ENCODE measurements around the gene KDM1B.
"Not testable (repeated sequence)": the region's sequence is repeated elsewhere in the genome, so short reads cannot be mapped to it uniquely, and the experiment has no call there.

Gene KDM1B

DNA sequence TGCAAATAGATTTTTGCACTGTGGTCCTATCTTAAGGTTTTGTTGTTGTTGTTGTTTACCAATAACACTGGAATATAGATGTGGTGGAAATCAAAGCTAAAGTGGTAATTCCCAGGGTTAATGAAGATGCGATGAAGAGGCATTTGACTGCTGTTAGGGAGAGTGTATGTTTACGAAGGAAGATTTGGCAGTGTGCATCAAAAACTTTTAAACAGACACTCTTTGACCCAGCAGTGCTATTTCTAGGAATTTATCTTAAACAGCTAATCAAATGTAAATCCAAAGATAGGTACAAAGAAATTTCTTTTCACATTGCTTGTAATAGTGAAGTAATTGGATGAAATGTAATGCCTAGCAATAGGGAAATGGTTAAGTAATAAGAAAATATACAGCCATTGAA, 34.0 kb downstream of the KDM1B start:
- DNase-seq: no peak

DNA sequence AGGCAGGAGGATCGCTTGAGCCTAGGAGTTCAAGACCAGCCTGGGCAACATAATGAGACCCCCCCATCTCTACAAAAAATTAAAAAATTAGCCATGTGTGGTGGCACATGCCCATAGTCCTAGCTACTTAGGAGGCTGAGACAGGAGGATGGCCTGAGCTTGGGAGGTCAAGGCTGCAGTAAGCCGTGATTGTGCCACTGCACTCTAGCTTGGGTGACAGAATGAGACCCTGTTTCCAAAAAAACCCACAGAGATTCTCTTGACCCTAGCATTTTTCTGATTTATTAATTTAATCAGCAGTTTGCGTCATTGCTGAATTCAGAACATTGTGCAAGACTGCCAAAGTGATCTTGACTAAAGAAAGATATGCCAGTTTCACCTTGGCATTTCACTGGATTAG, 36.8 kb downstream of the KDM1B start:
- DNase-seq: no peak

- DNase-seq: no peak
Measured at GRCh38 chr6:18203786-18204185, 48.6 kb downstream of the KDM1B start.

DNA sequence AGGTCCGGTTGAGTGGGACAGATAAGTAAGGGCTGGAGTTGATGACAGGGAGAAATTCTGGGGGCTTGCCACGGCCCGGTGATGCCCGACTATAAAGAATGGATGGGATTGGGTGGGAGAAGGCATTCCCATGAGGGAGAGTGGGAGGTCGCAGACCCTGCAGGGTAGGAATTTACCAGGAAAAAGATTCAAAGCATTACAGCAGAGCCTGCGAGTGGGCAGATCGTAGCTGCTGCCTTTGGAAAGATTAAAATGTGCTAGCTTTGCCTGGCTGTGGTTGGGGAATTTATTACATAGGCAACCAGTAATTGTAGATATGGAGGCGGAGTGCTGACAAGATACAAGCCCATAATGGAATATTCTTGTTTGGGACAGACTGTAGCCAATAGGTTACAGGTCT, 49.5 kb downstream of the KDM1B start:
- no peak for DNase-seq

DNA sequence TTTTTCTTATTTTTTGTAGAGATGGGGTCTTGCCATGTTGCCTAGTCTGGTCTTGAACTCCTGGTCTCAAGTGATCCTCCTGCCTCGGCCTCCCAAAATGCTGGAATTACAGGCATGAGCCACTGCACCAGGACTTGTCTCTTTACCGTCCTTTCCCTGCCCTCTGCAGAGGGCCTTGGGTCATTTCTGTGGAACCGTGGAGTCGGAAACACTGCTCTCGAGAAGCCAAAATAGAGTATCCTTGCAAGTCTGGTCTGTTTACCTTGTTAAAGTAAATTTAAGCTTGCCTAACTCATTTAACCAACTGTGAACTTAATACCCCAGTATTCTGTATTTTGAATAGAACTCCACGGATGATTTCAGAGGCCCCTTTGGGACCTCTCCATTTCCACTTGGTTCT, 51.4 kb downstream of the KDM1B start:
- DNase-seq: no peak

- DNase-seq: no peak
Measured at GRCh38 chr6:18207438-18207837, 52.2 kb downstream of the KDM1B start.

- DNase-seq: no peak
Measured at GRCh38 chr6:18207949-18208348, 52.7 kb downstream of the KDM1B start.

GRCh38 chr6:18208778-18209177, 53.6 kb downstream of the KDM1B start:
- not testable (repeated sequence) for DNase-seq

- DNase-seq: no peak
Measured at GRCh38 chr6:18209539-18210197, 54.4 kb downstream of the KDM1B start.

GRCh38 chr6:18210707-18211106, 55.5 kb downstream of the KDM1B start:
- no peak for DNase-seq

- peak in 1 of 2 donors; percentile 2 for DNase-seq
Measured at GRCh38 chr6:18211338-18211737, 56.1 kb downstream of the KDM1B start.

DNA sequence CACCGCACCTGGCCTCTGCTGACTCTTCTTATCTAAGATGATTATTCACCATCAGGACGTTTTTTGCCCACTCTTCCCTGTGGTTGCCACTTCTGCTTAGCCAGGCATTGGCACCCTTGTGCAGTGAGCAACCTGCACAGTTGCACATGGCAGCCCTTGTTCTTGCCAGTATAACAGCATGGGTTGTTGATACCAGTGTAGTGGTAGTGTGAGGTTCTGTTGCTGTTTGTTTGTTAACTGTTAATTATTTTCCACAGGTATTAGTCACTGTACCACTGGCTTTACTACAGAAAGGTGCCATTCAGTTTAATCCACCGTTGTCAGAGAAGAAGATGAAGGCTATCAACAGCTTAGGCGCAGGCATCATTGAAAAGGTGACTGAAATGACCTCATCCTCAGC, 57.0 kb downstream of the KDM1B start:
- no peak for DNase-seq

DNA sequence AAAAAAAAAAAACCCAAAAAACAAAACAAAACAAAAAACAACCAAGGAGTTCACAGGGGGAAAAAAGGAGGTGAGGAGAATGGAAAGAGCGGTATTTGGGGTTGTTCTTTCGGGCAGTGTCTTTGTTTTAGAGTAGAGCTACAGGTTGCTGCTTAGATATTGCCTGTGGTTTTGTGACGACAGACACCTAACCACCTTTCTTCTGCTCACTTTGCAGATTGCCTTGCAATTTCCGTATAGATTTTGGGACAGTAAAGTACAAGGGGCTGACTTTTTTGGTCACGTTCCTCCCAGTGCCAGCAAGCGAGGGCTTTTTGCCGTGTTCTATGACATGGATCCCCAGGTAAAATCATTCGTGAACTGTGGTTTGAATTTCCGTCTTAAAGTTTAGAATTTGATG, 58.2 kb downstream of the KDM1B start:
- DNase-seq: peak in 1 of 2 donors; percentile 18

- DNase-seq: no peak
Measured at GRCh38 chr6:18214003-18214402, 58.8 kb downstream of the KDM1B start.

DNA sequence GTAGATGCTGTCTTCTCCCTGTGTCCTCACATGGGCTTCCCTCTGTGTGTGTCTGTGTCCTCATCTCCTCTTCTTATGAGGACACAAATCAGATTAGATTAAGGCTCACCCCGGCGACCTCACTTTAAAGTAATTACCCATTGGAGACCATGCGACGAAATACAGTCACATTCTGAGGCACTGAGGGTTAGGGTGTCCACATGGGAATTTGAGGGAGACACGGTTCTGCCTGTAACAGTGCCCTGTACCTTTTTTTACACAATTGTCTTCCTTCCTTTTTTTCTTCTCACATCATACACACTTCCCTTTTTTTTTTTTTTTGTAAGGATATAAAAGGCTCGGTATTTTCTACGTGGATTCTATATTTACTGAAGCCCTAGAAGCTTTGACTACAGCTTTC, 60.2 kb downstream of the KDM1B start:
- no peak for DNase-seq

GRCh38 chr6:18216411-18216810, 61.2 kb downstream of the KDM1B start:
- no peak for DNase-seq

- no peak for DNase-seq
Measured at GRCh38 chr6:18218233-18218632, 63.0 kb downstream of the KDM1B start.

DNA sequence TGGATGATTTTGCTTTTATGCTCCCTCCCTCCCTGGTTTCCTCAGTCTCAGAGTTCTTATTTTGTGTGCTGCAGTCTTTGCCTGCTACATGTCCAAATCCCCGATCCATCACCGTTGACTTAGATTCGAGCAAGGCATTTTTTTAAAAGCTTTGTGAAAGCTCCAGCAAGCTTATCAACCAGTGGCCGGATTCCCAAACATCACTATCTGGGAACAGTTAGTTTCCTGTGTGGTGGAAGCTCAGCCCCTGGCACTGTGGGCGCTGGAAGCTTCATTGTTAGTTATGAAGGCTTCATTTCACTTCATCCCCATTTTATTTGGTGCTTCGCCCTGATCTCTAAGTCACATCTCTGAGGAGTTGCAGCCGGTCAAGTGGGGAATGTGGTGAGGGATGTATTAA, 64.4 kb downstream of the KDM1B start:
- no peak for DNase-seq

- no peak for DNase-seq
Measured at GRCh38 chr6:18221288-18221615, 66.0 kb downstream of the KDM1B start.

GRCh38 chr6:18226451-18227105, 71.4 kb downstream of the KDM1B start:
- DNase-seq: not testable (repeated sequence)

DNA sequence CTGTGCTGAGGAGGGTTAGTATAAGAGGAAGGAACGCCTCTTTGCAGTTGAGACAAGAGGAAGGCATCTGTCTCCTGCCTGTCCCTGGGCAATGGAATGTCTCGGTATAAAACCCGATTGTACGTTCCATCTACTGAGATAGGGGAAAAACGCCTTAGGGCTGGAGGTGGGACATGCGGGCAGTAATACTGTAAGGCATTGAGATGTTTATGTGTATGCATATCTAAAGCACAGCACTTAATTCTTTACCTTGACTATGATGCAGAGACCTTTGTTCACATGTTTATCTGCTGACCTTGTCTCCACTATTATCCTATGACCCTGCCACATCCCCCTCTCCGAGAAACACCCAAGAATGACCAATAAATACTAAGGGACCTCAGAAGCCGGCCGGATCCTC, 71.9 kb downstream of the KDM1B start:
- DNase-seq: not testable (repeated sequence)

DNA sequence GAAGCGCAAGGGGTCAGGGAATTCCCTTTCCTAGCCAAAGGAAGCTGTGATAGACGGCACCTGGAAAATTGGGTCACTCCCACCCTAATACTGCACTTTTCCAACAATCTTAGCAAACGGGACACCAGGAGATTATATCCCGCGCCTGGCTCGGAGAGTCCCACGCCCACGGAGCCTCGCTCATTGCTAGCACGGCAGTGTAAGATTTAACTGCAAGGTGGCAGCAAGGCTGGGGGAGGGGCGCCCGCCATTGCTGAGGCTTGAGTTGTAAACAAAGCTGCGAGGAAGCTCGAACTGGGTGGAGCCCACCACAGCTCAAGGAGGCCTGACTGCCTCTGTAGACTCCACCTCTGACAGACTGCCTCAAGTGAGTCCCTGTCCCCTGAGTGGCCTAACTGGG, 73.4 kb downstream of the KDM1B start:
- DNase-seq: not testable (repeated sequence)

DNA sequence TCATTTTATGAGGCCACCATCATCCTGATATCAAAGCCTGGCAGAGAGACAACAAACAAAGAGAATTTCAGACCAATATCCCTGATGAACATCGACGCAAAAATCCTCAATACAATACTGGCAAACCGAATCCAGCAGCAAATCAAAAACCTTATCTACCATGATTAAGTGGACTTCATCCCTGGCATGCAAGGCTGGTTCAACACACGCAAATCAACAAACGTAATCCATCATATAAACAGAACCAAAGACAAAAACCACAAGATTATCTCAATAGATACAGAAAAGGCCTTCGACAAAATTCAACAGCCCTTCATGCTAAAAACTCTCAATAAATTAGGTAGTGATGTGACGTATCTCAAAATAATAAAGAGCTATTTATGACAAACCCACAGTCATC, 76.6 kb downstream of the KDM1B start:
- not testable (repeated sequence) for DNase-seq

GRCh38 chr6:18233770-18234169, 78.5 kb downstream of the KDM1B start:
- DNase-seq: not testable (repeated sequence)

GRCh38 chr6:18234564-18234963, 79.3 kb downstream of the KDM1B start:
- DNase-seq: no peak

Data from CD4-positive, alpha-beta T cell treated with Interleukin-1 beta for 1 hour (primary cell).